NCI-H774 (cell line): ENCODE data around the gene F13A1.
"Not testable (repeated sequence)": the region's sequence is repeated elsewhere in the genome, so short reads cannot be mapped to it uniquely, and the experiment has no call there.

Experiments
- DNase-seq: peaks from one replicate; lab custom pipeline; 2025; lab: John Stamatoyannopoulos, UW

Gene F13A1

DNA sequence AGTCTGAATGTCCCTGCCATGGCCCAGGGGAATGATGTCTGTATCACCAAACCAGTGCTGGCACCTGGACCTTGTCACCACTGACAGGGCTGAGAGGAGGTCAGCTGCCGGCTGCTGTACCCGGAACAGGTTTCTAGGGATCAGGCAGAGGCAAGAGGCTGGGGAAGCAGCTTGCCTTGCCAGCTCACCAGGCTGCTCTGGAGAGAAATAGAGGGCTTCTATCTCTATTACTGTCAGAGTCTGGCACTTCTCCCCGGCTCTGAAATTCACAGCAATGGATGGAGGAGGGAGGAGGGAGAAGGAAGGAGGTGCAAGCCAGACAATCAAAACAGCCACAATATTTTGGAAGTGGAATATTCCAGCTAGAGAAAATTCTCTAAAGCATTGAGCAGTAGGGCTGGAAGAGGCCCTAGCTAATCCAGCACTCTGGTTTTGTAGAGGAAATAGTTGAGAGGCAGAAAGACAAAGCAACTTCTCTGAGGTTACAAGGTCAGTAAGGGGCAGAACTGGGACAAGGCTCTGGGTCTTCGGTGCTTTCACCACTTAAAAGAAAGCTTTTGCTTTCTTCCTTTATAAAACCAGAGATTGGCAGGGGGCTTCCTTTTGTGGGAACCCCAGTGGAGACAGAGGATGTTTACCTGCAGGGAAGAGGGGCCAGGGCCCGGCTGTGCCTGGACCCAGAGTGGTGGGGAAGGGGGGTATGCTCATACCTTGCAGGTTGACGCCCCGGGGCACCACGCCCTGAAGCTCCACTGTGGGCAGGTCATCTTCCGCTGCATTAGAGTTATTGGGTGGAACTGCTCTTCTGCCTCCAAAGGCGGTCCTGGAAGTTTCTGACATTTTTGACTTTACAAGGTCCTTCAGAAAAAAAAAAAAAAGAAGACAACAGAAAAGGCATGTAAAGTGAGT, 2.4 kb downstream of the F13A1 start:
- no peak for DNase-seq

DNA sequence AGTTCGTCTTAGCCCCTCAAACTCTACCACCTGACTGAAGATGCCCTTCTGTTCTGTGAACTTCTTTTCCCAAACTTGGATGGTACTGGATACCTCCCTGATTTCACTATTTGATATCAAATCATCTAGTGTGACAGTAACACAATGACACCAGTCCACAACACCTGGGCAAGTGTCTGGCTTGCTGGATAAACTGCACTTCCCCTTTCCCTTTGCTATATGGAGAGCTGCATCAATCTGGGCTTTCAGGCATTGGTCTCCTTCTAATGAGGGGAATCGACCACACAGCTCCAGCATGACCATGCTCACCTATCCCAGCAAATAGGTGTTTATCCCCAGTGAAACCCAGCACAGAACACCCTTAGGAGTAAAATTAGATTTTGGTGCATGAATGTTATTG, 3.1 kb downstream of the F13A1 start:
- no peak for DNase-seq

DNA sequence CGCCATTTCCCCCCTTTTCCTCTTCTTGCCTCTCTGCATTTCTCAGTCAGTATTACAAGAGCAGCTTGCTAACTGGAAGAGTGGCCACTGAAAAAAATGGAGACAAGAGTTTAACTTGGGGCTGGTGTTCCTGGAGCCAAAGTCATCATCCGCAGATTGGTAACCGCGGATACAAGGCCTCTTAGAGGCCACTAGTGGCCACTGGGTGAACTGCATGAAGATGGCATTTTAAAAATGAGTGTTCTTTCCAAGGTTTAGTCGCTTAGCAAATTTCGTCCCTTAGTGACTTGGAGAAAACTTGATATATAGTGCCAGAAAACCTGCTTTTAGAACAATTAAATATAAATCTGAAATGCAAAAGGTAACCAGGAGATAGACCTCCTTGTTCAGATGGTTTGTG, 4.8 kb downstream of the F13A1 start:
- DNase-seq: peak; percentile 18

GRCh38 chr6:6314596-6314995, 5.9 kb downstream of the F13A1 start:
- no peak for DNase-seq

DNA sequence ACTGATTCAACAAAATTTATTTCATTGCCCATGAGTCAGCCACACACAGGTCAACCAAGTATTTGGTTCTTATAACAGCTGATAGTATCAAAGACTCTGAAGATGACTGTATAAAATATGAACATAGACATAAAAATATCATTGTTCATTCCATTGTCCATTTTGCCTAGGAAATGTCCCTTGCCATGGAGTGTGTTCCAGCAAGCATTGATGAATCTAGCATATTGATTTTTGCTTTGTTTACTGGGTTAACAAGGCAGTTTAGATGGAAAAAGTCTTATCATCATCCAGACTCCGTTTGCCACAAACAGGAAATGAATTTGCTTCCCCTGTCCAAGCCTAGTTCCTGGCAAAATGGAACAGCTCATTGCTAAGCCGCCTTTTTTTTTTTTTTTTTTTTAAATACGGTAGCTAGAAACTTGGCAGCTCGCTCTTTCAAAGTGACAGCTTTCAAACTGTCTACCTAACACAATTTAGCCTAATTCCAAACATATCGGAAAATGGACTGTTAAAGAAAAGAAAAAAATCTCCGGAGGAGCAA, 7.5 kb downstream of the F13A1 start:
- DNase-seq: no peak

DNA sequence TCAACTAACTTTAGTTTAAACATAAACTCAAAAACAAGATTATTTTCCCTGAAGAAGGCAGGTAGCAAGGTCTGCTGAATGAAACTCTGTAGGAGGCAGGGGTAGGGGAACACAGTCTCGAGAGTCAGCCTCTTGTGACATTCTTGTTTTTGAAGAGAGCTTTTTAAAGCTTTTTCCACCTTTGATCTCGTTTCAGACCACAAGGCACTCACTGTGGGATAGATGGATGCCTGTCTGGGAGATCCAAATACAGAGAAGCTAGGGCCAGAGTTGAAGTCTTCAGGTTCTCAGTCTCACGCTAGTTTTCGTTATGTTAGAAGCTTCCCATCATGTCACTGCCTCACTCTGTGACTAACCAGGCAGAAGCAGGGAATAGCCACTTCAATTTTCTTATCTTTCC, 14.9 kb downstream of the F13A1 start:
- no peak for DNase-seq

DNA sequence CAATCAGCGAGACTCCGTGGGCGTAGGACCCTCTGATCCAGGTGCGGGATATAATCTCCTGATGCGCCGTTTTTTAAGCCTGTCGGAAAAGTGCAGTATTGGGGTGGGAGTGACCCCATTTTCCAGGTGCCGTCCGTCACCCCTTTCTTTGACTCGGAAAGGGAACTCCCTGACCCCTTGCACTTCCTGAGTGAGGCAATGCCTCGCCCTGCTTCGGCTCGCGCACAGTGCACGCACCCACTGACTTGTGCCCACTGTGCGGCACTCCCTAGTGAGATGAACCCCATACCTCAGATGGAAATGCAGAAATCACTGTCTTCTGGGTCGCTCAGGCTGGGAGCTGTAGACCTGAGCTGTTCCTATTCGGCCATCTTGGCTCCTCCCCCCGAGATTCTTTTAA, 20.1 kb downstream of the F13A1 start:
- DNase-seq: not testable (repeated sequence)

DNA sequence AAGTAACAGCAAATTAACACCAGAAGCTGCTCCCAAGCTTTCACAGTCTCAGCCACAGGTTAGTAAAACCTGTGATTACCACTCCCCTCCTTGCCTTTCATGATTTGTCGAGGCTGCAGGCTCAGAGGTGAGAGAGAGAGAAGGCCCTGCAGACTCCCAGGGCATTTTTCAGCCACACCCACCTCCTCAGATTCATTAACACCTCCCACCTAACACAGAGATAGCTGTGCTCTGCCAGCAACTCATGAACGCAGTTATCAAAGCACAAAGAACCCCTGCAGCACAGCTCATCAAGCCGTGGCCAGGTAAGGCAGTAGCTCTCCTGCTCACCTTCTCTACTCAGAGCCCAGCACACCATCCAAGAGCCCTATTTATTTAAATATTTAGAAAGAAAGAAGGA, 27.1 kb downstream of the F13A1 start:
- no peak for DNase-seq

- DNase-seq: no peak
These were observed 33.0 kb downstream of the F13A1 start for GRCh38 chr6:6287415-6287814.

GRCh38 chr6:6285679-6286078, 34.8 kb downstream of the F13A1 start:
- DNase-seq: no peak

DNA sequence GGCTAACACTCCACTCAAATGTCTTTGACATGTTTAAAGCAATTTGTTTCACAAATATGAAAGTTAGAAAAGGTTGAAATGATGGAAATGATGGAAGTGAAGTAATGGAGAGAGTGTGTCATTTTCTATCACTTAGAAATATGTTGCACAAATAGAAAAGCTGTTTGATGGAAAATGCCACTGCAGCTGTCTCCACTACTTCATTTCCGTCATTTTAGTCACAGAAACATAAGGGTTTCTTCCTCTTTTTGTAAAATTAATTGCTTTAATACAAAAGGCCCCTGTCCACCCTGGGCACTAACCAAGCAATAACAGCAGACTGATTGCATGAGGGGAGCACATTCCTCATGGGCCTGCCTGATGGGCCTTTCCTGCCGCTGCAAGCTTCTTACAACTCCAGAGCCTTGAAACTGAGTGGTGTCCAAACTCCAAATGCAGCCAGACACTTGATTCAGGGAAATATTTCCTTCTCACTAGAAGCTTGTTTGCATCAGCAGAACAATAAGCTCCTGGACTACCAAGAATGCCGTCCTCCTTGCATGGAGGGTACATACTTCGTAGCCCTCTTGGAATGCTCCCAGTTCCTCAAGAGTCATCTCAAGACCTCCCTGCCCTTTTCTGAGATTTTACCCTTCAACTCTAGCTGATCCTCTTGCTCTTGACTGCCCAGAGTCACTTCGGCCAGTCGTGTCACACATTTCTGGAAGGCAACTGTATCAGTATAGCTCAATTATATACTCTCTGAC, 36.1 kb downstream of the F13A1 start:
- DNase-seq: no peak

- DNase-seq: no peak
These were observed 36.7 kb downstream of the F13A1 start for GRCh38 chr6:6283746-6284145.

GRCh38 chr6:6282716-6283115, 37.7 kb downstream of the F13A1 start:
- no peak for DNase-seq

GRCh38 chr6:6277413-6277812, 43.0 kb downstream of the F13A1 start:
- no peak for DNase-seq

DNA sequence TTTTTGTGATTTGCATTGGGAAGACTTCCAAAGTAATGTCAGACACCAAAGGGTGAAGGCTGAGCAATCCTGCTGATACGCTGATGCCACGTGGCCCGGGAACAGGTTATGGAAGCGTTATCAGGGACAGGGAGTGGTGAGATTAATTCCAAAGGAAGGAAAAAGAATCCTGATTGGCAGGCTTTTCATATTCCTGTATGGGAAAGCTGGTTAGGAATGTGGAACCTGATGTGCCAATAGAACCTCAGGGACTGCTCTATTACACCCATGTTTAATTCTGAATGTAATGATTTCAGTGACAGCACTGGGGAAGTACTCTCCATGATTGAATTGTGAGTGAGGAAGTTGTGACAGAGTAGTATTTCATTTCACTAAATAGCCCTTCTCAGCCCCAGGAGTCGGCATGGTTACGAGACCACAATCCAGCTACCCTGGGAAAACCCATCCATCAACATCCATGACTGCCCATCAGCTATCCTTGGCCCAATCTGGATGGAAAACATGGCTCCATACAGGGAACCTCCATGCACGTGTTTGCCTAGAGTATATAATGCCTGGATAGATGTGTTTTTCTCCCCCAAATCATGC, 49.4 kb downstream of the F13A1 start:
- no peak for DNase-seq

DNA sequence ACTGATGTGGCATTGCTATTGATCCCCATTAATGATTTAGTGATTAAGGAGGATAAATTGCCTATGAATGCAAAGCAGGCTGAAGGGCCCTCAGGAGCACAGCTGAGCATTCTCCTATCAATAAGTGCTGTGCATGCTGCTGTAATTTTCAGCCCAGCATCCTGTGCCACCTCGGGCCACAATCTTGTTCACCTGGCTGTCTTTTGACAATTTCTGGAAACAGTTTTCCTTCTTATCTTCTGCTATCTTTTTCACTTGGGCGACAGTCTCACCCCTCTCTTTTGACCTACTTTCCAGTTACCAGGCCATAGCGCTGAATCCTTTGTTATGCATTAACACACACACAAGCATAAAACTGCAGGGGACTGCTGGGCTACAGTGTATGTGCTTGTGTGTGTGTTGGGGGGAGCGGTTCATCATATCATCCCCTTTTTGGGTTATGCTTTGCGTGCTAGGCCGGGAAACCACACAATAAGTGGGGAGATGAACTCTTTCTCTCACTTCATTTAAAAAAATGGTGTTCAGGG, 60.2 kb downstream of the F13A1 start:
- no peak for DNase-seq

- DNase-seq: no peak
These were observed 63.6 kb downstream of the F13A1 start for GRCh38 chr6:6256886-6257285.

GRCh38 chr6:6256259-6256658, 64.2 kb downstream of the F13A1 start:
- DNase-seq: no peak

DNA sequence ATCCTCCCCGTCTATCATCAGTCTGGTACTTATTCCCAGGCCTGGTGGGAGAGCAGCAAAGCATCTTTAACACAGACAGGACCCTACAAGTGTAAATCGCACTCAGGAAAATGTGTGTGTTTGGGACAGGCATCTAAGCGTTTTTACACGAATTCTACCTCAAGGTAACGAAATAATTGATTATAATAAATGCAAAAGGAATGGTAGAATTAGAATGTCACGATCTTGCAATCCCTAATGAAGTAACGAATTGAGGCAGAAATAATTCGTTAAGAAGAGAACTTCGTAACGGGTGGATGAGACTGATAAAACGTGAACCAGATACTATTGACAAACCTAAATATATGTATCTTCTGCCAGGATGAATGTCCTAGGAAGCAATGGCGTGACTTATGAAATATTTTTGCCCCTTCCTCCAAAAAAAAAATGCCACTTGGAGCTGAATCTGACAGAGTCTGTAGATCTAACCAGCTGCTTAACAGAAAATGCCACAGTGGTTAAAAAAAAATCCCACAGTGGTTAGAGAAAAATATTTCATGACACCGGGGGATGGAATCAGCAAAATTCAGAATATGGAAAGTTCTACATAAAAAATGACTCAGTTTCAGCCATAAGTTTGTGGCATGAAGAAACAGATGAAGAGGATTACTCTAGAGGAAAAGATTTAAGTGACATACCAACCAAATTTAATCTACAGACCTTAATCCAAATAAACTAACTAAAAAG, 68.7 kb downstream of the F13A1 start:
- DNase-seq: no peak

GRCh38 chr6:6248651-6249050, 71.8 kb downstream of the F13A1 start:
- no peak for DNase-seq

- peak; percentile 8 for DNase-seq
These were observed 73.9 kb downstream of the F13A1 start for GRCh38 chr6:6246544-6246943.

- DNase-seq: no peak
These were observed 75.8 kb downstream of the F13A1 start for GRCh38 chr6:6244624-6245023.
